HepG2 (cell line): Measurements from ENCODE around the gene UTP4. TPM values are rescaled to one million over a fixed set of nuclear protein-coding genes. Genes with fewer than 3 reads are reported as not detected.

Source experiments
- ATAC-seq: fragments of 200-7000 bp; cut with Tn5 transposase; 3 replicates; pipeline ENCODE4 v1.9.1; 2020; ENCODE audit warnings: mild to moderate bottlenecking, moderate library complexity
- BruUV-seq: library from RNA; stranded (reverse); fragments of 400-500 nt; replicated peaks from 2 replicates; lab custom pipeline; 2021; lab: Mats Ljungman, UMichigan
- CTCF ChIA-PET: fragments of 300-600 bp; formaldehyde crosslinking; extraction: SDS; loops from one replicate; lab custom pipeline; 2021; ENCODE audit warnings: low total read pairs, inconsistent platforms, low intra/inter-chr PET ratio; lab: Yijun Ruan, JAX
- POLR2A ChIA-PET: fragments of 350-600 bp; sonication (Branson Sonifier 250); formaldehyde crosslinking; loops from one replicate; lab custom pipeline; 2020; ENCODE audit warnings: antibody characterized with exemption, inconsistent platforms; lab: Yijun Ruan, JAX
- DNase-seq: peaks from one replicate; pipeline ENCODE4 v3.0.0-alpha.2; 2015; ENCODE audit warnings: low spot score
- FAIRE-seq: peaks from 3 replicates; lab custom pipeline; 2011; peaks lifted over from hg19 to GRCh38; lab: Jason Lieb, UNC
- H2AFZ ChIP-seq: one replicate; pipeline ENCODE4 v1.6.1; 2011; ENCODE audit warnings: low read length, inconsistent platforms
- H3K27ac ChIP-seq: fragments of 300-600 bp; 3 replicates; pipeline ENCODE4 v1.8.0; 2011; ENCODE audit warnings: mixed run types, mild to moderate bottlenecking, mixed read lengths, low read length, inconsistent platforms; ENCODE audit not compliant: insufficient read depth; ENCODE audit errors: extremely low read length
- H3K27me3 ChIP-seq, 2 experiments: fragments of 200-600 bp in 1 of 2; 2 replicates in 1 of 2; 3 replicates in 1 of 2; pipeline versions ENCODE4 v1.6.0 to v1.8.0; 2011; ENCODE audit warnings: low read length in 2 of 2, mild to moderate bottlenecking in 2 of 2, moderate library complexity in 2 of 2, inconsistent platforms in 1 of 2; ENCODE audit not compliant: insufficient read depth in 2 of 2, control insufficient read depth in 1 of 2
- H3K36me3 ChIP-seq, 2 experiments: fragments of 200-600 bp in 1 of 2; replicated peaks in 1 of 2; 2 replicates in 1 of 2; 3 replicates in 1 of 2; pipeline versions ENCODE4 v1.5.1 to v1.8.0; 2011; ENCODE audit warnings: low read length in 2 of 2, inconsistent platforms in 1 of 2; ENCODE audit not compliant: insufficient read depth in 2 of 2, control insufficient read depth in 1 of 2
- H3K4me1 ChIP-seq: 2 replicates; pipeline ENCODE4 v1.5.1; 2012; ENCODE audit warnings: low read length, inconsistent platforms; ENCODE audit not compliant: insufficient read depth
- H3K4me2 ChIP-seq: 2 replicates; pipeline ENCODE4 v1.6.0; 2011; ENCODE audit warnings: low read depth, low read length, inconsistent platforms
- H3K4me3 ChIP-seq, 3 experiments: fragments of 200-600 bp in 1 of 3; sonication (generic), shearing (Covaris generic) in 1 of 3; replicated peaks in 1 of 3; 2 replicates each; pipeline ENCODE4 v1.5.1; 2011 to 2016; ENCODE audit warnings: low read length in 3 of 3, inconsistent platforms in 2 of 3, low read depth in 2 of 3, mild to moderate bottlenecking in 2 of 3, control low read depth in 1 of 3, mixed read lengths in 1 of 3; ENCODE audit not compliant: insufficient read depth in 1 of 3
- H3K79me2 ChIP-seq: one replicate; pipeline ENCODE4 v1.6.1; 2011; ENCODE audit warnings: low read length, inconsistent platforms; ENCODE audit not compliant: insufficient read depth
- H3K9ac ChIP-seq: 2 replicates; pipeline ENCODE4 v1.6.0; 2011; ENCODE audit warnings: mild to moderate bottlenecking, low read depth, low read length, inconsistent platforms; ENCODE audit not compliant: insufficient read depth
- H3K9me3 ChIP-seq: 2 replicates; pipeline ENCODE4 v1.5.1; 2012; ENCODE audit warnings: mild to moderate bottlenecking, low read length
- H4K20me1 ChIP-seq: 2 replicates; pipeline ENCODE4 v1.6.0; 2011; ENCODE audit warnings: inconsistent platforms, mild to moderate bottlenecking, low read length, moderate library complexity; ENCODE audit not compliant: insufficient read depth
- ARID5B ChIP-seq: IDR thresholded peaks from 2 replicates; pipeline ENCODE4 v1.4.0; 2020; ENCODE audit warnings: mild to moderate bottlenecking, missing genetic modification reagents
- CEBPB ChIP-seq: IDR thresholded peaks from 2 replicates; pipeline ENCODE4 v1.6.1; 2011; ENCODE audit warnings: low read depth, low read length, improper control_type of control experiment, borderline replicate concordance
- CEBPG ChIP-seq: IDR thresholded peaks from 2 replicates; pipeline ENCODE4 v1.6.1; 2016
- HNRNPL ChIP-seq: fragments of 200-400 bp; formaldehyde crosslinking; IDR thresholded peaks from 2 replicates; pipeline ENCODE4 v1.6.1; 2017; ENCODE audit warnings: mild to moderate bottlenecking, low read depth, low read length
- MAFK ChIP-seq, 2 experiments: IDR thresholded peaks in 1 of 2; conservative IDR thresholded peaks in 1 of 2; 2 replicates each; pipeline ENCODE4 v1.6.1; 2011; ENCODE audit warnings: improper control_type of control experiment in 2 of 2, low read length in 2 of 2
- NR2F6 ChIP-seq, 2 experiments: IDR thresholded peaks; 2 replicates each; pipeline ENCODE4 v1.6.1; 2016; ENCODE audit warnings: antibody characterized with exemption in 1 of 2, mild to moderate bottlenecking in 1 of 2
- NRL ChIP-seq: sonication (generic); formaldehyde crosslinking; IDR thresholded peaks from 2 replicates; pipeline ENCODE4 v1.5.0; 2020; ENCODE audit warnings: missing genetic modification reagents, mild to moderate bottlenecking, moderate library complexity, borderline replicate concordance
- SALL1 ChIP-seq: sonication (generic); formaldehyde crosslinking; IDR thresholded peaks from 2 replicates; pipeline ENCODE4 v1.8.0; 2022; ENCODE audit warnings: mild to moderate bottlenecking, missing genetic modification reagents
- SOX6 ChIP-seq, 2 experiments: fragments of 450-650 bp in 1 of 2; sonication (generic) in 1 of 2; formaldehyde crosslinking in 1 of 2; IDR thresholded peaks; 2 replicates each; pipeline versions ENCODE4 v1.4.0 to v1.6.1; 2017 to 2020; ENCODE audit warnings: antibody characterized with exemption in 1 of 2, mild to moderate bottlenecking in 1 of 2, missing genetic modification reagents in 1 of 2
- XRCC5 ChIP-seq: fragments of 200-400 bp; formaldehyde crosslinking; optimal IDR thresholded peaks from 2 replicates; pipeline ENCODE3; 2017; ENCODE audit warnings: mild to moderate bottlenecking, low read length
- ZNF121 ChIP-seq: sonication (generic); formaldehyde crosslinking; IDR thresholded peaks from 2 replicates; pipeline ENCODE4 v1.5.0; 2020; ENCODE audit warnings: mild to moderate bottlenecking, missing genetic modification reagents
- ZNF317 ChIP-seq: sonication (generic); formaldehyde crosslinking; IDR thresholded peaks from 2 replicates; pipeline ENCODE4 v1.5.0; 2020; ENCODE audit warnings: mild to moderate bottlenecking, missing genetic modification reagents
- ZNF775 ChIP-seq: sonication (generic); formaldehyde crosslinking; IDR thresholded peaks from 2 replicates; pipeline ENCODE4 v1.4.0; 2020; ENCODE audit warnings: missing genetic modification reagents, mild to moderate bottlenecking, moderate library complexity, borderline replicate concordance
- WGBS: methylation state at CpG from one replicate; pipeline ENCODE4 v1.1.6; 2017; ENCODE audit warnings: low lambda C conversion rate; 5-methylcytosine and 5-hydroxymethylcytosine counted together
- in situ Hi-C: cut with HindIII; loops from 2 replicates; pipeline ENCODE4 v1.10.0; 2017; ENCODE audit warnings: low pct_unique_long_range_greater_than_20kb; ENCODE audit not compliant: extremely low pct_ligation_motif_present
- intact Hi-C: fragments of 100-400 bp; cut with micrococcal nuclease; formaldehyde crosslinking; loops from one replicate; pipeline ENCODE4 v1.10.0; 2022; ENCODE audit not compliant: unreplicated experiment
- polyA plus RNA-seq, 8 experiments: library from polyadenylated mRNA; depleted of rRNA in 3 of 8; stranded (reverse) in 7 of 8; unstranded in 1 of 8; fragments of >200 nt; fragmentation: Illumina TruSeq in 4 of 8; extraction: Trizol in 4 of 8; gene quantifications; 2 replicates each; pipeline versions ENCODE4 v1.2.1 to v1.2.3, GENCODE V29; 2011 to 2016; ENCODE audit warnings: low read depth in 4 of 8, missing spikeins in 1 of 8, mixed read lengths in 1 of 8; ENCODE audit not compliant: insufficient read depth in 1 of 8
- total RNA-seq, 5 experiments: library from RNA; depleted of rRNA; stranded (reverse); fragments of >200 nt; fragmentation: Illumina TruSeq; extraction: Trizol; gene quantifications; 2 replicates each; pipeline ENCODE4 v1.2.3, GENCODE V29; 2016; ENCODE audit warnings: low read depth in 1 of 5

The UTP4 gene
- total and polyA plus RNA-seq, 2 of the 13 experiments (the other 11 are each of a cell fraction or from before 2014, with no cell fraction given), result 30.0 to 85.8 TPM

GRCh38 chr16:69176033-69176800 lies 43.8 kb downstream of the UTP4 start:
- in situ Hi-C loops (no loop called here), intact Hi-C loops (no loop called here)
- no peaks in the 10 kb centered on the region for H3K79me2 ChIP-seq
- H2AFZ ChIP-seq, result no peak overlapping the region
- H3K27me3 ChIP-seq, result no peaks in the 10 kb centered on the region
- WGBS, result 98% methylated on average over 4 of the region's 4 CpGs
- no peak overlapping the region for H3K4me3 ChIP-seq
- H3K36me3 ChIP-seq, result no peaks in the 10 kb centered on the region; a peak in 3 of 5 replicates
- POLR2A ChIA-PET, result no interaction called here
- no peak for DNase-seq
- BruUV-seq, result no TSS peak
- CTCF ChIA-PET, result no interaction called here
- no peak overlapping the region for H3K27ac ChIP-seq
- no peaks in the 10 kb centered on the region for H3K9me3 ChIP-seq
- peaks cover 13% of the 10 kb centered on the region for H3K4me1 ChIP-seq
- no peak overlapping the region for H3K9ac ChIP-seq
- ATAC-seq, result no peak
- H4K20me1 ChIP-seq, result no peaks in the 10 kb centered on the region
- FAIRE-seq, result no peak
- H3K4me2 ChIP-seq, result no peak overlapping the region
- no peak for TF ChIP-seq NR2F6 (IDR thresholded peaks at IDR 0.05)
- TF ChIP-seq NR2F6 (CRISPR knock-in tag; IDR thresholded peaks at IDR 0.05), result no peak
- peak; percentile 67 for TF ChIP-seq ZNF121

GRCh38 chr16:69179328-69180010 lies 47.0 kb downstream of the UTP4 start:
- CTCF ChIA-PET, result no interaction called here
- no TSS peak for BruUV-seq
- FAIRE-seq (no peak), DNase-seq (peak; percentile 40), ATAC-seq (peak; percentile 20; the same call in 1 of the 3 replicates)
- Histone ChIP-seq H3K4me3 (no peak overlapping the region), H3K4me2 (no peak overlapping the region), H3K9ac (no peak overlapping the region), H3K9me3 (no peaks in the 10 kb centered on the region), H4K20me1 (no peaks in the 10 kb centered on the region), H2AFZ (no peak overlapping the region), H3K27me3 (no peaks in the 10 kb centered on the region), H3K36me3 (no peaks in the 10 kb centered on the region; a peak in 1 of 5 replicates), H3K27ac (no peak overlapping the region), H3K79me2 (no peaks in the 10 kb centered on the region), H3K4me1 (peaks cover 24% of the 10 kb centered on the region)
- WGBS, result 48% methylated on average over 6 of the region's 6 CpGs
- POLR2A ChIA-PET, result interaction anchor here (1.1 kb wide), 1 partner anchor 8 kb away, joined by 4 read pairs; no protein-coding TSS in a partner anchor
- intact Hi-C loops, result no loop called here
- in situ Hi-C loops, result no loop called here
- peak; percentile 81 to 83 for TF ChIP-seq MAFK (conservative IDR thresholded peaks at IDR 0.05 in 1 of 2, IDR thresholded peaks at IDR 0.05 in 1 of 2; ENCODE audit: low read length in 2 of 2)
- TF ChIP-seq NRL (CRISPR knock-in tag), result no peak
- TF ChIP-seq SOX6 (IDR thresholded peaks at IDR 0.05), result no peak
- TF ChIP-seq SOX6 (CRISPR knock-in tag; IDR thresholded peaks at IDR 0.05), result 0 out of 2 replicates have a peak, but pooled peaks have one; percentile 24
- no peak for TF ChIP-seq ZNF317 (CRISPR knock-in tag)
- peak; percentile 46; the same call in 1 of the 2 replicates for TF ChIP-seq ARID5B (CRISPR knock-in tag)
- TF ChIP-seq XRCC5, result no peak
- peak; percentile 52; the same call in 1 of the 2 replicates for TF ChIP-seq CEBPG
- no peak for TF ChIP-seq ZNF775
- no peak for TF ChIP-seq HNRNPL
- no peak for TF ChIP-seq SALL1
- TF ChIP-seq CEBPB, result peak; percentile 70
